IMR-90 (cell line): Measurements from ENCODE around the gene UQCRC1. TPM values are rescaled to one million over a fixed set of nuclear protein-coding genes. Genes with fewer than 3 reads are reported as not detected.

Experiments
- ATAC-seq: fragments of 200-7000 bp; cut with Tn5 transposase; 2 replicates; pipeline ENCODE4 v1.9.1; 2020; ENCODE audit warnings: low read depth, mild to moderate bottlenecking, moderate library complexity
- BruUV-seq: library from RNA; stranded (reverse); fragments of 400-500 nt; replicated peaks from 2 replicates; lab custom pipeline; 2021; lab: Mats Ljungman, UMichigan
- CTCF ChIA-PET: fragments of 300-600 bp; formaldehyde crosslinking; extraction: SDS; loops from one replicate; lab custom pipeline; 2021; ENCODE audit warnings: antibody characterized with exemption; lab: Yijun Ruan, JAX
- POLR2A ChIA-PET: fragments of 300-600 bp; sonication (Branson Sonifier 250); formaldehyde crosslinking; loops from one replicate; lab custom pipeline; 2022; ENCODE audit warnings: antibody characterized with exemption; ENCODE audit not compliant: unreplicated experiment; lab: Charles Lee
- DNase-seq: peaks from one replicate; pipeline ENCODE4 v3.0.0; 2013
- H2AFZ ChIP-seq: replicated peaks from 2 replicates; pipeline ENCODE3; 2013; ENCODE audit warnings: low read length, mild to moderate bottlenecking; ENCODE audit not compliant: poor library complexity
- H2AK5ac ChIP-seq: 2 replicates; pipeline ENCODE4 v1.6.1; 2013; ENCODE audit warnings: low read depth, low read length, inconsistent platforms
- H2AK9ac ChIP-seq: replicated peaks from 2 replicates; pipeline ENCODE3; 2013; ENCODE audit warnings: mild to moderate bottlenecking, low read depth, low read length, moderate library complexity; ENCODE audit not compliant: poor library complexity
- H2BK120ac ChIP-seq: 2 replicates; pipeline ENCODE4 v1.6.1; 2013; ENCODE audit warnings: low read depth, low read length, inconsistent platforms
- H2BK15ac ChIP-seq: 3 replicates; pipeline ENCODE4 v1.6.1; 2013; ENCODE audit warnings: low read depth, low read length, inconsistent platforms
- H2BK20ac ChIP-seq: 2 replicates; pipeline ENCODE4 v1.6.1; 2013; ENCODE audit warnings: low read depth, mild to moderate bottlenecking, inconsistent platforms, low read length, moderate library complexity
- H2BK5ac ChIP-seq: 2 replicates; pipeline ENCODE4 v1.6.1; 2013; ENCODE audit warnings: mild to moderate bottlenecking, low read depth, low read length, inconsistent platforms; ENCODE audit not compliant: poor library complexity, severe bottlenecking
- H3K14ac ChIP-seq: replicated peaks from 2 replicates; pipeline ENCODE4 v1.6.1; 2013; ENCODE audit warnings: low read depth, low read length, inconsistent platforms
- H3K18ac ChIP-seq: 2 replicates; pipeline ENCODE4 v1.6.1; 2013; ENCODE audit warnings: low read depth, low read length, control low read depth
- H3K23ac ChIP-seq: 2 replicates; pipeline ENCODE4 v1.6.1; 2013; ENCODE audit warnings: low read depth, low read length, inconsistent platforms
- H3K27ac ChIP-seq: 2 replicates; pipeline ENCODE4 v1.5.1; 2013; ENCODE audit warnings: mild to moderate bottlenecking, control low read depth, low read length; ENCODE audit not compliant: insufficient read depth
- H3K27me3 ChIP-seq: 2 replicates; pipeline ENCODE4 v1.6.1; 2013; ENCODE audit warnings: low read length; ENCODE audit not compliant: control insufficient read depth, insufficient read depth
- H3K36me3 ChIP-seq: 2 replicates; pipeline ENCODE4 v1.6.1; 2013; ENCODE audit warnings: low read length, mixed read lengths; ENCODE audit not compliant: control insufficient read depth, insufficient read depth
- H3K4ac ChIP-seq: 2 replicates; pipeline ENCODE4 v1.6.1; 2013; ENCODE audit warnings: low read depth, low read length, inconsistent platforms
- H3K4me1 ChIP-seq: 2 replicates; pipeline ENCODE4 v1.6.1; 2013; ENCODE audit warnings: low read length, mixed read lengths; ENCODE audit not compliant: control insufficient read depth, insufficient read depth
- H3K4me2 ChIP-seq: 2 replicates; pipeline ENCODE4 v1.6.1; 2013; ENCODE audit warnings: low read depth, mild to moderate bottlenecking, control low read depth, low read length, moderate library complexity
- H3K4me3 ChIP-seq: 2 replicates; pipeline ENCODE4 v1.5.1; 2013; ENCODE audit warnings: low read depth, mild to moderate bottlenecking, control low read depth, low read length, moderate library complexity; ENCODE audit not compliant: insufficient read depth
- H3K56ac ChIP-seq: 2 replicates; pipeline ENCODE4 v1.6.1; 2013; ENCODE audit warnings: low read length, inconsistent platforms; ENCODE audit not compliant: insufficient read depth; ENCODE audit errors: extremely low read depth
- H3K79me1 ChIP-seq, 2 experiments: 2 replicates each; pipeline ENCODE4 v1.6.1; 2013; ENCODE audit warnings: low read length in 2 of 2, inconsistent platforms in 1 of 2, low read depth in 1 of 2
- H3K9ac ChIP-seq: 2 replicates; pipeline ENCODE4 v1.6.1; 2013; ENCODE audit warnings: low read depth, low read length, control low read depth
- H3K9me1 ChIP-seq: 2 replicates; pipeline ENCODE4 v1.6.1; 2013; ENCODE audit warnings: low read length, inconsistent platforms; ENCODE audit not compliant: insufficient read depth
- H3K9me3 ChIP-seq: 2 replicates; pipeline ENCODE4 v1.6.1; 2013; ENCODE audit warnings: low read length; ENCODE audit not compliant: control insufficient read depth, insufficient read depth
- H4K20me1 ChIP-seq: 2 replicates; pipeline ENCODE4 v1.6.1; 2013; ENCODE audit warnings: low read length, inconsistent platforms; ENCODE audit not compliant: insufficient read depth
- H4K5ac ChIP-seq: 2 replicates; pipeline ENCODE4 v1.6.1; 2013; ENCODE audit warnings: mild to moderate bottlenecking, low read depth, low read length, control low read depth
- H4K8ac ChIP-seq, 2 experiments: 2 replicates each; pipeline ENCODE4 v1.6.1; 2013; ENCODE audit warnings: low read depth in 2 of 2, low read length in 2 of 2, control low read depth in 1 of 2, inconsistent platforms in 1 of 2
- H4K91ac ChIP-seq: 2 replicates; pipeline ENCODE4 v1.6.1; 2013; ENCODE audit warnings: low read depth, low read length, inconsistent platforms; ENCODE audit not compliant: insufficient read depth
- BHLHE40 ChIP-seq: fragments of 150-350 bp; IDR thresholded peaks from 2 replicates; pipeline ENCODE4 v1.6.1; 2016; ENCODE audit warnings: mild to moderate bottlenecking, low read depth, low read length
- CEBPB ChIP-seq: IDR thresholded peaks from 2 replicates; pipeline ENCODE4 v1.6.1; 2012; ENCODE audit warnings: low read depth, low read length, improper control_type of control experiment
- CHD1 ChIP-seq: IDR thresholded peaks from 2 replicates; pipeline ENCODE4 v1.6.1; 2012; ENCODE audit warnings: low read depth, low read length, improper control_type of control experiment
- FOS ChIP-seq: fragments of 150-350 bp; IDR thresholded peaks from 2 replicates; pipeline ENCODE4 v1.6.1; 2016; ENCODE audit warnings: low read depth, low read length
- MAFK ChIP-seq: IDR thresholded peaks from 2 replicates; pipeline ENCODE4 v1.6.1; 2012; ENCODE audit warnings: low read depth, low read length, improper control_type of control experiment
- MAZ ChIP-seq: IDR thresholded peaks from 2 replicates; pipeline ENCODE4 v1.6.1; 2012; ENCODE audit warnings: low read depth, mild to moderate bottlenecking, low read length, improper control_type of control experiment, moderate library complexity, borderline replicate concordance
- MXI1 ChIP-seq: IDR thresholded peaks from 2 replicates; pipeline ENCODE4 v1.6.1; 2012; ENCODE audit warnings: low read depth, mild to moderate bottlenecking, low read length, moderate library complexity, borderline replicate concordance
- NFE2L2 ChIP-seq: fragments of 150-350 bp; IDR thresholded peaks from 2 replicates; pipeline ENCODE4 v1.6.1; 2016; ENCODE audit warnings: low read depth, mild to moderate bottlenecking, low read length
- POLR2A ChIP-seq: IDR thresholded peaks from 2 replicates; pipeline ENCODE4 v1.6.1; 2012; ENCODE audit warnings: mild to moderate bottlenecking, low read depth, low read length
- RAD21 ChIP-seq: IDR thresholded peaks from 2 replicates; pipeline ENCODE4 v1.6.1; 2012; ENCODE audit warnings: low read length, improper control_type of control experiment
- RCOR1 ChIP-seq: IDR thresholded peaks from 2 replicates; pipeline ENCODE4 v1.6.1; 2012; ENCODE audit warnings: mild to moderate bottlenecking, low read length, improper control_type of control experiment; ENCODE audit not compliant: insufficient replicate concordance
- RFX5 ChIP-seq: IDR thresholded peaks from 2 replicates; pipeline ENCODE4 v1.8.0; 2012; ENCODE audit warnings: low read depth, mild to moderate bottlenecking, low read length, moderate library complexity
- SMC3 ChIP-seq: fragments of 150-350 bp; IDR thresholded peaks from 2 replicates; pipeline ENCODE4 v1.6.1; 2016; ENCODE audit warnings: low read depth, mild to moderate bottlenecking, antibody characterized with exemption, low read length, moderate library complexity
- USF2 ChIP-seq: fragments of 150-350 bp; IDR thresholded peaks from 2 replicates; pipeline ENCODE4 v1.6.1; 2017; ENCODE audit warnings: mild to moderate bottlenecking, antibody characterized with exemption, low read length, low read depth
- WGBS, 2 experiments: methylation state at CpG; one replicate each; pipeline versions ENCODE4 v1.1.5 to v1.1.7; 2013; ENCODE audit warnings: missing lambda C conversion rate in 2 of 2; ENCODE audit not compliant: insufficient read length in 1 of 2; ENCODE audit errors: extremely low coverage in 2 of 2; 5-methylcytosine and 5-hydroxymethylcytosine counted together
- dilution Hi-C: fragments of 300-500 bp; cut with HindIII; formaldehyde crosslinking; loops from one replicate; pipeline ENCODE4 v1.14.3; 2018; ENCODE audit warnings: low sequenced_read_pairs; ENCODE audit not compliant: unreplicated experiment
- in situ Hi-C: fragments of 300-500 bp; cut with MboI; formaldehyde crosslinking; loops from 3 replicates; pipeline ENCODE4 v1.14.3; 2019; ENCODE audit warnings: low sequenced_read_pairs, inconsistent platforms, mixed read lengths
- intact Hi-C: fragments of 100-400 bp; cut with micrococcal nuclease; formaldehyde crosslinking; loops from 2 replicates; pipeline ENCODE4 v1.10.0; 2022
- polyA plus RNA-seq, 3 experiments: library from polyadenylated mRNA; depleted of rRNA; stranded (reverse); fragments of >200 nt; gene quantifications; 2 replicates each; pipeline ENCODE4 v1.2.3, GENCODE V29; 2012; ENCODE audit warnings: low replicate concordance in 1 of 3
- total RNA-seq: library from RNA; depleted of rRNA; stranded (reverse); fragments of >200 nt; gene quantifications from 2 replicates; pipeline ENCODE4 v1.2.3, GENCODE V29; 2012
- TF ChIP-seq, protein P1 (sequence below): conservative IDR thresholded peaks from 2 replicates; pipeline ENCODE4 v1.5.1; 2012; ENCODE audit warnings: mild to moderate bottlenecking, low read depth, low read length, improper control_type of control experiment
- TF ChIP-seq, protein P2 (sequence below): fragments of 150-350 bp; IDR thresholded peaks from 2 replicates; pipeline ENCODE4 v1.6.1; 2016; ENCODE audit warnings: low read depth, mild to moderate bottlenecking, low read length, moderate library complexity, borderline replicate concordance

Gene UQCRC1
- total and polyA plus RNA-seq, 2 of the 4 experiments (the other 2 are of a cell fraction): 474 to 1,365 TPM

- TF ChIP-seq MAZ (no peak), FOS (no peak), USF2 (no peak), MAFK (no peak), RAD21 (no peak), CEBPB (no peak), CHD1 (no peak), BHLHE40 (no peak), RFX5 (no peak), RCOR1 (no peak), MXI1 (no peak), NFE2L2 (no peak), SMC3 (no peak), POLR2A (no peak)
- TF ChIP-seq, protein P1, sequence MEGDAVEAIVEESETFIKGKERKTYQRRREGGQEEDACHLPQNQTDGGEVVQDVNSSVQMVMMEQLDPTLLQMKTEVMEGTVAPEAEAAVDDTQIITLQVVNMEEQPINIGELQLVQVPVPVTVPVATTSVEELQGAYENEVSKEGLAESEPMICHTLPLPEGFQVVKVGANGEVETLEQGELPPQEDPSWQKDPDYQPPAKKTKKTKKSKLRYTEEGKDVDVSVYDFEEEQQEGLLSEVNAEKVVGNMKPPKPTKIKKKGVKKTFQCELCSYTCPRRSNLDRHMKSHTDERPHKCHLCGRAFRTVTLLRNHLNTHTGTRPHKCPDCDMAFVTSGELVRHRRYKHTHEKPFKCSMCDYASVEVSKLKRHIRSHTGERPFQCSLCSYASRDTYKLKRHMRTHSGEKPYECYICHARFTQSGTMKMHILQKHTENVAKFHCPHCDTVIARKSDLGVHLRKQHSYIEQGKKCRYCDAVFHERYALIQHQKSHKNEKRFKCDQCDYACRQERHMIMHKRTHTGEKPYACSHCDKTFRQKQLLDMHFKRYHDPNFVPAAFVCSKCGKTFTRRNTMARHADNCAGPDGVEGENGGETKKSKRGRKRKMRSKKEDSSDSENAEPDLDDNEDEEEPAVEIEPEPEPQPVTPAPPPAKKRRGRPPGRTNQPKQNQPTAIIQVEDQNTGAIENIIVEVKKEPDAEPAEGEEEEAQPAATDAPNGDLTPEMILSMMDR: no peak
- TF ChIP-seq, protein P2, sequence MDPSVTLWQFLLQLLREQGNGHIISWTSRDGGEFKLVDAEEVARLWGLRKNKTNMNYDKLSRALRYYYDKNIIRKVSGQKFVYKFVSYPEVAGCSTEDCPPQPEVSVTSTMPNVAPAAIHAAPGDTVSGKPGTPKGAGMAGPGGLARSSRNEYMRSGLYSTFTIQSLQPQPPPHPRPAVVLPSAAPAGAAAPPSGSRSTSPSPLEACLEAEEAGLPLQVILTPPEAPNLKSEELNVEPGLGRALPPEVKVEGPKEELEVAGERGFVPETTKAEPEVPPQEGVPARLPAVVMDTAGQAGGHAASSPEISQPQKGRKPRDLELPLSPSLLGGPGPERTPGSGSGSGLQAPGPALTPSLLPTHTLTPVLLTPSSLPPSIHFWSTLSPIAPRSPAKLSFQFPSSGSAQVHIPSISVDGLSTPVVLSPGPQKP: no peak
- dilution Hi-C loops (no loop called here), in situ Hi-C loops (no loop called here)
These were observed 24.0 kb downstream of the UQCRC1 start for GRCh38 chr3:48585411-48585810.

More at GRCh38 chr3:48585411-48585810, 24.0 kb downstream of the UQCRC1 start:
- Histone ChIP-seq H3K9ac (no peak overlapping the region), H3K4me3 (no peak overlapping the region), H3K9me3 (no peaks in the 10 kb centered on the region), H2BK15ac (no peak overlapping the region), H4K8ac (no peak overlapping the region), H2BK120ac (no peak overlapping the region), H2BK20ac (no peak overlapping the region), H3K23ac (no peak overlapping the region), H3K14ac (no peak overlapping the region), H3K79me1 (peaks cover 8 to 38% of the 10 kb centered on the region in 2 experiments; a peak in 3 of 4 replicates), H3K4ac (no peak overlapping the region), H3K9me1 (0 out of 2 replicates have a peak, but pooled peaks cover 3% of the 10 kb centered on the region), H4K91ac (no peak overlapping the region), H2AK9ac (no peak overlapping the region), H2AK5ac (no peak overlapping the region), H2AFZ (no peak overlapping the region), H3K4me2 (no peak overlapping the region), H2BK5ac (no peak overlapping the region), H4K20me1 (no peaks in the 10 kb centered on the region; the same call in 1 of the 2 replicates), H3K27me3 (no peaks in the 10 kb centered on the region), H3K18ac (no peak overlapping the region), H3K36me3 (peaks cover 89% of the 10 kb centered on the region), H3K27ac (no peak overlapping the region), H4K5ac (no peak overlapping the region), H3K56ac (no peak overlapping the region), H3K4me1 (no peaks in the 10 kb centered on the region)
- ATAC-seq (no peak), DNase-seq (no peak)
- intact Hi-C loops: no loop called here
- POLR2A ChIA-PET: no interaction called here
- no TSS peak for BruUV-seq
- CTCF ChIA-PET: interaction anchor here (0.6 kb wide), 1 partner anchor 194 kb away, joined by 3 read pairs; no protein-coding TSS in a partner anchor
- WGBS, 2 experiments: no CpG with 5 or more reads among the region's 8 CpGs
